Muscle layer of duodenum (tissue), 2 donors: ENCODE results near the gene SYMPK.

Experiments
- H3K27ac ChIP-seq: one replicate; pipeline ENCODE4 v1.7.0; 2013; ENCODE audit warnings: mild to moderate bottlenecking, low read length
- H3K27me3 ChIP-seq: one replicate; pipeline ENCODE4 v1.7.0; 2013; ENCODE audit warnings: low read depth, mild to moderate bottlenecking, control low read depth, low read length
- H3K36me3 ChIP-seq, 2 donors: one replicate each; pipeline ENCODE4 v1.7.0; 2013; ENCODE audit warnings: low read length in 2 of 2, control low read depth in 1 of 2, mild to moderate bottlenecking in 1 of 2; ENCODE audit not compliant: insufficient read depth in 2 of 2, control insufficient read depth in 1 of 2
- H3K4me1 ChIP-seq, 2 donors: one replicate each; pipeline ENCODE4 v1.7.0; 2013; ENCODE audit warnings: low read length in 2 of 2, mild to moderate bottlenecking in 2 of 2, control low read depth in 1 of 2, moderate library complexity in 1 of 2; ENCODE audit not compliant: insufficient read depth in 2 of 2, control insufficient read depth in 1 of 2
- H3K4me3 ChIP-seq, 2 donors: one replicate each; pipeline ENCODE4 v1.7.0; 2013; ENCODE audit warnings: low read length in 2 of 2, low read depth in 1 of 2, mild to moderate bottlenecking in 1 of 2
- H3K9me3 ChIP-seq, 2 donors: one replicate each; pipeline ENCODE4 v1.7.0; 2013; ENCODE audit warnings: low read length in 2 of 2, control low read depth in 1 of 2, mild to moderate bottlenecking in 1 of 2; ENCODE audit not compliant: control insufficient read depth in 1 of 2
- donor health status: healthy.

The SYMPK gene

DNA sequence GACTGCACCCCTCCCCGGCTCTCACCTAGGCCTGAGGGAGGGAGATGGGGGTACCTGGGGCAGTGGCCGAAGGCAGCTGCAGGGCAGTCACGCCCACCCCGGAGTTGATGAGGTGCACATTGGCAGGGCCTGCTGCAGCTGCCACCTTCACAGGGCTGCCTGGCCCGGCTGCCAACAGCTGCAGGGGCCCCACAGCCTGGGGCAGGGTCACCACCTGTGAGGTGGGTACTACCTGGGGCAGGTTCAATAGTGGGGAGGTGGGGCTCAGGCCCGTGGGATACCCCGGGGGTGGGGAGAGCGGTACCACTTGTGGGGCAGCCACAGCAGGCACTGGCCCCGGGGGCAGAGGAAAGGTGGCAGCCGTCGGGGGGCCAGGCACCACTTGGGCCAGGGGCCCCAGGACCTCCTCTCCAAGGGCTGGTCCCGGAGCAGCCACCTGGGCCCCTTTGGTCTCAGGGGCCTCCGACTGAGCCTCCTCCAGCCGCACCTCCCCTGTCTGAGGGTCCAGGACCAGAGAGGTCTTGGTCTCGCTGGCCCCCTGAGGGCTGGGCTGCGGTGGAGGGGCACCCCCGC is 96.6 kb downstream of the SYMPK start:
- Histone ChIP-seq H3K27me3 (no peaks in the 10 kb centered on the region), H3K4me1 (peaks cover 4 to 50% of the 10 kb centered on the region in 2 donors), H3K9me3 (no peaks in the 10 kb centered on the region), H3K27ac (peak overlapping the region; percentile 75), H3K36me3 (peaks cover 0 to 3% of the 10 kb centered on the region in 2 donors), H3K4me3 (peak overlapping the region in 1 of 2 donors; percentile 93)

GRCh38 chr19:45765702-45766295 is 97.1 kb downstream of the SYMPK start:
- no peak overlapping the region for H3K27ac ChIP-seq

More at GRCh38 chr19:45765702-45766295, 97.1 kb downstream of the SYMPK start:
- peaks cover 0 to 3% of the 10 kb centered on the region in 2 donors for H3K36me3 ChIP-seq
- no peaks in the 10 kb centered on the region for H3K27me3 ChIP-seq
- H3K4me1 ChIP-seq = peaks cover 4 to 45% of the 10 kb centered on the region in 2 donors
- H3K9me3 ChIP-seq = no peaks in the 10 kb centered on the region
- peak overlapping the region in 1 of 2 donors; percentile 93 for H3K4me3 ChIP-seq
